Measurements from ENCODE around the gene UCK1.
A peak's percentile ranks its signal among the peaks of the same experiment; 100 is the strongest.

Gene UCK1

DNA sequence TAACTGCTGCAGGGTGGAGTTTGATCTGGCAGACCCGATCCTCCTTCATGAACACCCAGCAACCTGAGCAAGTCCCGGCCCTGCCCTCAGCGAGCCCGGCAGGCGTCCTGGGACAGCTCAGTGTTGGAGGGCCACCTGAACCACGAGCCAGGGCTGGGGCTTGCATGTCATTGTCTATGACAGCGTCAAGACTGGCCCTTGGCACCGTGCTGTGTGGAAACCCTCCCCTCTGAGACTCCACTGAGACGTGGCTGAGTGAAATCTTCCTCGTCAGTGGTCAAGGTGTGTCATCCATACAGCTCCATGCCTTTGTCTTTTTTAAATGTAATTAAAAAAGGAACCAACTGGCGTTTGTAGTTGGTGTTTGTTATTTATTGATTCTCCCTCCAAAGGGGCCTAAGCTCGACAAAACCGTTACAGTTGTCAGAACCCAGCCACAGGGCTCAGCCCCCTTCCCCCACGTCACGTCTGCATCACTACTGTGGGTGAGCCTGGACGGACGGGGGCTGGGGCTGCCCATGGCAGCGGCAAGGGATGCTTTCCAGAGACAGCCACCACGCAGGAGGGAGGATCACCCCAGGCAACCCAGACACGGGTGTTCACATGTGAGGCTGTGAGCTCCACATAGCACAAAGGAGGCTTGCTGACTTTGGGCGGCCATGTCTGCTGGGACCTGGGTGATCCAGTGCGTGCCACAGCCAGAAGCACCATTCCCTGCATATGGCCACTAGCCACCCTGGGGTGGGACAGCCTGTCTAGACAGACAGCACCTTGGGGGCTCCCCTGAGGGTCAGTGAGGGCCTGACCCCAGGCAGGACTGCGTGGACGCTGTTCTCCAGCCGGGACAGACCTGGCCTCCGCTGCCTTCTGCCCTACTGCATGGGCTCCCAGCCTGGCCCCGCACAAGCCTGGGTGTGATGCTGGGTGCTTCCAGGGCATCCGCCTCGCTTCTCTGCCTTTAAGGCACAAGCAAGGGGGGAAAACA is 7.3 kb downstream of the UCK1 start:
- DNase-seq (ENCODE audit: low spot score), result no peak
- ChIA-PET POLR2A (ENCODE audit: low non-redundant PET) (no interaction called here), CTCF (no interaction called here)
- TF ChIP-seq, protein P1, sequence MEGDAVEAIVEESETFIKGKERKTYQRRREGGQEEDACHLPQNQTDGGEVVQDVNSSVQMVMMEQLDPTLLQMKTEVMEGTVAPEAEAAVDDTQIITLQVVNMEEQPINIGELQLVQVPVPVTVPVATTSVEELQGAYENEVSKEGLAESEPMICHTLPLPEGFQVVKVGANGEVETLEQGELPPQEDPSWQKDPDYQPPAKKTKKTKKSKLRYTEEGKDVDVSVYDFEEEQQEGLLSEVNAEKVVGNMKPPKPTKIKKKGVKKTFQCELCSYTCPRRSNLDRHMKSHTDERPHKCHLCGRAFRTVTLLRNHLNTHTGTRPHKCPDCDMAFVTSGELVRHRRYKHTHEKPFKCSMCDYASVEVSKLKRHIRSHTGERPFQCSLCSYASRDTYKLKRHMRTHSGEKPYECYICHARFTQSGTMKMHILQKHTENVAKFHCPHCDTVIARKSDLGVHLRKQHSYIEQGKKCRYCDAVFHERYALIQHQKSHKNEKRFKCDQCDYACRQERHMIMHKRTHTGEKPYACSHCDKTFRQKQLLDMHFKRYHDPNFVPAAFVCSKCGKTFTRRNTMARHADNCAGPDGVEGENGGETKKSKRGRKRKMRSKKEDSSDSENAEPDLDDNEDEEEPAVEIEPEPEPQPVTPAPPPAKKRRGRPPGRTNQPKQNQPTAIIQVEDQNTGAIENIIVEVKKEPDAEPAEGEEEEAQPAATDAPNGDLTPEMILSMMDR (conservative IDR thresholded peaks at IDR 0.05; ENCODE audit: low read depth), result no peak
- peak overlapping the region; percentile 40 for H3K27ac ChIP-seq

DNA sequence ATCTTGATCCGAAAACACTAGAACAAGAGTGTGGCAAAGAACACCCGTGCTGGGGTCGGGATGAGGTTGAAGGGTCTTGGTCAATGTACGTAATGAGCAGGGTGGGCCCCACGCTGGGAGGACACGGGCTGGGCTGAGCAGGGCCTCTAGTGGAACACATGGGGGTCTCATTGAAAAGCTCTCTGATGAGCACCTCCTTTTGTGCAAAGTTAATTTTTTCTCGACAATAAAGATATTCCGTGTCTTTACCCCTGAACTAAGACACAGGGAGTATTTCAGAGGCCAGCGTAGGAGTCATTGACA is 8.0 kb downstream of the UCK1 start:
- POLR2A ChIA-PET (ENCODE audit: low non-redundant PET), result no interaction called here
- CTCF ChIA-PET, result no interaction called here
- peak overlapping the region; percentile 40 for H3K27ac ChIP-seq
- DNase-seq (ENCODE audit: low spot score), result no peak
- TF ChIP-seq, protein P1 (conservative IDR thresholded peaks at IDR 0.05; ENCODE audit: low read depth), result no peak

DNA sequence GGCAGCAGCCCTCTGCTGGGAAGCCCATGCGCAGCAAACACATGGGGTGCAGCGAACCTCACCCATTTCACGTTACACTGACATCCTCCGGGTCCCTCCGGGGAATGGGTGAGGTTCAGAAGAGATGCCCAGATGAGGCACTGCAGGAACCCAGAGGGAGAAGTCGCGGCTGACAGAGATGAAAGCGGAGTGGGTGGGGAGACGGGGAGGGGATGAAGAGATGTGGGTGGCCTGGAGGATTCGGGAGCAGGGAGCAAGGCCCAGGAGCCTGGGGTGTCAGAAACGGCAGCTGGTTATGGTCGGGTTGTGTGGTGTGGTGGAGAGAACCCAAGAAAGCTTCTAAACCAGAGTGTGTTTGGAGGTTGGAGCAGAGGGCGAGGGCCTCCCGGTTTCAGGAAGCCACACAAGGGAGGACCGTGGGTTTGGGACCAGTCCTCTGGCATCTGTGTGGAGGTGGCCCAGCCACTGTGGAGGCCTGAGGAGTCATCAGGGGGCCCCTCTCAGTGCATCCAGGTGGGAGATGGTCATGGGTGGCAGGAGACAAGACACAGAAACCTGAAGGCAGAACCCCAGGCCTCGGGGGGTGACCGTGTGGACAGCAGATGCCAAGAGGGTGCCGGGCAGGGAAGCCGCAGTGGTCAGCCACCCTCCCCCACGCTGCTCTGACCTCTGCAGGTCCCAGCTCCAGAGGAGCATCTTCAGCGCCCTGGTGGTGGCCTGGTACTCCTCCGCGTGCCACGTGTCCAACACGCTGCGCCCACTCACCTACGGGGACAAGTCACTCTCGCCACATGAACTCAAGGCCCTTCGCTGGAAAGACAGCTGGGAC is 8.6 kb downstream of the UCK1 start:
- DNase-seq (ENCODE audit: low spot score), result no peak
- peak overlapping the region; percentile 40; the same call in 1 of the 2 replicates for H3K27ac ChIP-seq
- TF ChIP-seq, protein P1 (conservative IDR thresholded peaks at IDR 0.05; ENCODE audit: low read depth), result no peak
- ChIA-PET CTCF (no interaction called here), POLR2A (ENCODE audit: low non-redundant PET) (no interaction called here)

DNA sequence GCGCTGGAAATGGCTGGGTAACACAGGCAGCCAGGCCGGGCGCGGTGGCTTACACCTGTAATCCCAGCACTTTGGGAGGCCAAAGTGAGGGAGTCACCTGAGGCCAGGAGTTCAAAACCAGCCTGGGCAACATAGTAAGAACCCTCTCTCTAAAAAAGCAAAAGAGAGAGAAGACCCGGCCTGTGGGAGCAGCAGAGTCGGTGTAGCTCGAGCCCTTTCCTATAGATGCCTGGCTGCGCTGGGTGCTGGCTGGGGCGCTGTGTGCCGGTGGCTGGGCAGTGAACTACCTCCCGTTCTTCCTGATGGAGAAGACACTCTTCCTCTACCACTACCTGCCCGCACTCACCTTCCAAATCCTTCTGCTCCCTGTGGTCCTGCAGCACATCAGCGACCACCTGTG is 9.2 kb downstream of the UCK1 start:
- DNase-seq (ENCODE audit: low spot score), result no peak
- ChIA-PET POLR2A (ENCODE audit: low non-redundant PET) (no interaction called here), CTCF (no interaction called here)

DNA sequence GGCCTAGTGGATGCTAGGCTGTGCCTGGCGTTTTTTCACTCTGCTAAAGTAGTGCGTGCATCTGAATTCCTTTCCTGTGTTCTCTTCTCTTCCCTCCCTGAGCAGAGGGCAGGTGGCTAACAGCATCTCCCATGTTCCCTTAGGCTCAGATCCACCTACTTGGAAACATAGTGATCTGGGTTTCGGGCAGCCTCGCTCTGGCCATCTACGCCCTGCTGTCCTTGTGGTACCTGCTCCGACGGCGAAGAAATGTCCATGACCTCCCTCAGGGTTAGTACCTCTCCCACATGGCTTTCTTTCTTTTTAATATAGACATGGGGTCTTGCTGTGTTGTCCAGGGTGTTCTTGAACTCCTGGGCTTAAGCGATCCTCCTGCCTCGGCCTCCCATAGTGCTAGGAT is 9.9 kb downstream of the UCK1 start:
- H3K27ac ChIP-seq, result no peak overlapping the region
- TF ChIP-seq, protein P1 (conservative IDR thresholded peaks at IDR 0.05; ENCODE audit: low read depth), result no peak
- CTCF ChIA-PET, result interaction anchor here (0.9 kb wide), 1 partner anchor 29 kb away, joined by 3 read pairs; no protein-coding TSS in a partner anchor
- no peak for DNase-seq (ENCODE audit: low spot score)
- POLR2A ChIA-PET (ENCODE audit: low non-redundant PET), result no interaction called here

More for the DNA sequence above, 9.2 kb downstream of the UCK1 start:
- TF ChIP-seq, protein P1 (conservative IDR thresholded peaks at IDR 0.05; ENCODE audit: low read depth), result no peak
- peak overlapping the region; percentile 40; the same call in 1 of the 2 replicates for H3K27ac ChIP-seq

DNA sequence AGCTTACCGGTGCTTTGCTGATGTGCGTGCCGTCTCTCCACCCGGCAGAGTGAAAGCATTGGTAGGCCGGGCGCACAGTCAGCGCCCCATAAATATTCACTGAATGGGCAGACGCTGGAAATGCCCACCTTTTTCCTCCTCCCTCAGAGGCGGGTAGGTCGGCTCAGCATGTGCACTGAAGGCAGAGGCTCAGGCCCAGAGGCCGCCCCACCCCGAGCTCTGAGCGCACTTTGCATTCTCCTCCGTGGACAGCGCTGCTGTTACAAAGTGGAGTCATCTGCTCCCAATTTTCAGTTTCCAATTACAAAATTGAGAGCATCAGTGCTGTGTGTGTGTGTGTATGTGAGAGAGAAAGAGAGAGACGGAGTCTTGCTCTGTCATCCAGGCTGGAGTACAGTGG is 10.6 kb downstream of the UCK1 start:
- ChIA-PET CTCF (interaction anchor here (0.9 kb wide), 1 partner anchor 28 kb away, joined by 3 read pairs; no protein-coding TSS in a partner anchor), POLR2A (ENCODE audit: low non-redundant PET) (no interaction called here)
- H3K27ac ChIP-seq, result no peak overlapping the region
- DNase-seq (ENCODE audit: low spot score), result no peak
- TF ChIP-seq, protein P1 (conservative IDR thresholded peaks at IDR 0.05; ENCODE audit: low read depth), result no peak
